Measurements from ENCODE around the gene CHCHD1. TPM values are rescaled to one million over a fixed set of nuclear protein-coding genes. Genes with fewer than 3 reads are reported as not detected.
A peak's percentile ranks its signal among the peaks of the same experiment; 100 is the strongest.

Gene CHCHD1
- total RNA-seq, 4 donors from 2014 or later: 2.6 to 37.4 (median 17.0) TPM

DNA sequence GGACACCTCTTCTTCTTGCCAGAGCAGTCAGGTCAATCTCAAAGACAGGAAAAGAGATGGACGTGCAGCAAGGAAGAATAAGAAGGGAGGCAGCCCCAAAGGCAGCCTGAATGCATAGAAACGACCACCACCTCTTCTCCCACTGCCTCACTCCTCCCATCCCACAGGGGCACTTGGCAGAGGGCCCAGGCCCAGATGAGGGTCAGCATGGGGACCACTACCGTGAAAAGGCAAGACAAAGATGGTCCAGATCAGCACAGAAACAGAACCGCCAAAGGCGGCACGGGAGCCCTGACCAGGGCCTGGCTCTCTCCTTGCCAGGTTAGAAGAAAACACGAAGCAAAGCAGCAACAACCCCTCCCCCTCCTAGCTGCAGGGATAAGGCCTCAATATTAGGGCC lies 31.5 kb downstream of the CHCHD1 start:
- no peaks in the 10 kb centered on the region for H3K9me3 ChIP-seq
- no peak for DNase-seq
- no peak overlapping the region for H3K27ac ChIP-seq
- no peaks in the 10 kb centered on the region for H3K27me3 ChIP-seq
- no peak overlapping the region for H3K4me3 ChIP-seq
- TF ChIP-seq POLR2A (IDR thresholded peaks at IDR 0.05) (no peak), POLR2AphosphoS5 (IDR thresholded peaks at IDR 0.05) (no peak), EP300 (IDR thresholded peaks at IDR 0.05; ENCODE audit: low read depth) (no peak)
- TF ChIP-seq, protein P1, sequence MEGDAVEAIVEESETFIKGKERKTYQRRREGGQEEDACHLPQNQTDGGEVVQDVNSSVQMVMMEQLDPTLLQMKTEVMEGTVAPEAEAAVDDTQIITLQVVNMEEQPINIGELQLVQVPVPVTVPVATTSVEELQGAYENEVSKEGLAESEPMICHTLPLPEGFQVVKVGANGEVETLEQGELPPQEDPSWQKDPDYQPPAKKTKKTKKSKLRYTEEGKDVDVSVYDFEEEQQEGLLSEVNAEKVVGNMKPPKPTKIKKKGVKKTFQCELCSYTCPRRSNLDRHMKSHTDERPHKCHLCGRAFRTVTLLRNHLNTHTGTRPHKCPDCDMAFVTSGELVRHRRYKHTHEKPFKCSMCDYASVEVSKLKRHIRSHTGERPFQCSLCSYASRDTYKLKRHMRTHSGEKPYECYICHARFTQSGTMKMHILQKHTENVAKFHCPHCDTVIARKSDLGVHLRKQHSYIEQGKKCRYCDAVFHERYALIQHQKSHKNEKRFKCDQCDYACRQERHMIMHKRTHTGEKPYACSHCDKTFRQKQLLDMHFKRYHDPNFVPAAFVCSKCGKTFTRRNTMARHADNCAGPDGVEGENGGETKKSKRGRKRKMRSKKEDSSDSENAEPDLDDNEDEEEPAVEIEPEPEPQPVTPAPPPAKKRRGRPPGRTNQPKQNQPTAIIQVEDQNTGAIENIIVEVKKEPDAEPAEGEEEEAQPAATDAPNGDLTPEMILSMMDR (IDR thresholded peaks at IDR 0.05): no peak
- H3K4me1 ChIP-seq: peaks cover 0 to 19% (median 8%) of the 10 kb centered on the region in 4 donors
- H3K36me3 ChIP-seq: peaks cover 0 to 12% (median 3%) of the 10 kb centered on the region in 4 donors
- in situ Hi-C loops (cut with MboI; ENCODE audit: low pct_ligation_motif_present in 1 of 4, low pct_unique_long_range_greater_than_20kb in 1 of 4, low sequenced_read_pairs in 3 of 4) (no loop called here), intact Hi-C loops (cut with DNase I; ENCODE audit: low total_unique reads) (no loop called here)
- WGBS, 2 donors (ENCODE audit: low coverage in 1 of 2): 60 to 84% methylated on average over 1 to 7 of the region's 7 CpGs

DNA sequence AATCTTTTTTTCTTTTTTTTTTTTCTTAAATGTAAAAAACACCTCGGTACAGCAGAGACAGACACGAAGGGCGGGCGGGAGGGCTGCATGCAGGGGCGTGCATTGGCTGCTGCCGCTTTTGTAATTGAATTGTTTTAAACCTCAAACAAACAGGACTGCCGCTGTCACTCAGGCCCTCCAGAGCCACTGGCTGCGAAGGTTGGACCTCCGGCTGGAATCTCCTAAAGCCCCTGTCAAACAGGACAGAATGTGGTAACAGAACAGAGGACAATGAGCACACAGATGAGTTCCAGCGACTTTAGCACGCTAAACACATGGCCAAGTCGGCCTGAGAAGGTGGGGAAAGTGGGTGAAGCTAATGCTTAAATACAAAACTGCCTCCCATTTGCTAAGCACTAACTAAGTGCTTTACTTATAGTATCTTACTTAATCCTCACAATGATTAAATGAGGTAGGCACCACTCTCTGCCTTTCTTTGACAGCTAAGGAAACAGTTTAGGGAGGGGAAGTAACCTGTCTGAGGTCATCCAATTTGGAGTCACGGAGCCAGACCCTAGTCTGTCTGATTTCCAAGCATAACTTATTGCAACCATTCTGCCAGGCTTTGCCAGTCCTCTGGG lies 32.5 kb downstream of the CHCHD1 start:
- intact Hi-C loops (cut with DNase I; ENCODE audit: low total_unique reads): no loop called here
- Histone ChIP-seq H3K27me3 (no peaks in the 10 kb centered on the region), H3K4me3 (no peak overlapping the region), H3K4me1 (peaks cover 0 to 24% (median 13%) of the 10 kb centered on the region in 4 donors), H3K27ac (no peak overlapping the region), H3K9me3 (no peaks in the 10 kb centered on the region), H3K36me3 (peaks cover 0 to 14% (median 3%) of the 10 kb centered on the region in 4 donors)
- TF ChIP-seq, protein P1 (IDR thresholded peaks at IDR 0.05): no peak
- no peak for TF ChIP-seq POLR2AphosphoS5 (IDR thresholded peaks at IDR 0.05)
- no peak for TF ChIP-seq EP300 (IDR thresholded peaks at IDR 0.05; ENCODE audit: low read depth)
- no peak for TF ChIP-seq POLR2A (IDR thresholded peaks at IDR 0.05)
- 87 to 91% methylated on average over 7 to 13 of the region's 13 CpGs for whole genome bisulfite sequencing, 2 donors (ENCODE audit: low coverage in 1 of 2)
- in situ Hi-C loops (cut with MboI; ENCODE audit: low pct_ligation_motif_present in 1 of 4, low pct_unique_long_range_greater_than_20kb in 1 of 4, low sequenced_read_pairs in 3 of 4): no loop called here
- no peak for DNase-seq

DNA sequence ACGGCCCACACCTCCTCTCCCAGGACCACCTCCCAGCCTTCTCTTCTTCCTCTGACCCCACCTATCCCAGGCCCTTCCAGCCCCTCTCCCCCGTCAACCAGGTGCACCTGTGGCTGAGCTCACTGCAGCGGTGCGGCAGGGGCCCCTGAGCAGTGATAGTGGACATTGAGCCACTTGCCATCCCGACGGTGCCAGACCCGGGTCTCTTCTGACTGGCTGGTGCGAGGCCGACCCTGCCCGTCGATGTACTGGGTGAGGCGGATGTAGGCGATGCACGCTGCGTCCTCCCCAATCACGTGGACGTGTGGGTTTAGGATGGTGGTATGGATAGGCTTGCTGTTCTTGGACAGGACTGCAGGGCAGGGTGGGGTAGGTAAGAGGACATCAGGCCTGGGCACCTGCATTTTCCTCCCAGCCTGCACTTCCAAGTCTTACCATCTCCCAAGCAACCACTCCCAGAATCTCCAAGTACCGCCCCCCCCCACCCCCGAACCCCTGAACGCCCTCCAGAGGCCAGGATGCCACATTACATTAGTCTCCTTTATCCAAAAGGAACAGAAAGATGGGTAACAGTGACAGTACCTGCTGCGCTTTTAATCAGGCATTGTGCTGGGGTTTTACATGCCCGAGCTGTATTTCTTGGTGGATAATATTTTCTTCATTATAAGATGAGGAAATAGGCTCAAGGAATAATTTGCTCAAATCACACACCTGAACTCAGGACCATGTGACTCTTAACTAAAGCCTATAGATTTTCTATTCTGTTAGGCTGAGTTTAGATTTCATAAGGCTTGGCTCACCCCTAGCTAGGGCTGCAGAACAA lies 33.3 kb downstream of the CHCHD1 start:
- Histone ChIP-seq H3K27ac (peak overlapping the region; percentile 6 to 22 (median 16)), H3K36me3 (peaks cover 0 to 14% (median 3%) of the 10 kb centered on the region in 4 donors), H3K27me3 (no peaks in the 10 kb centered on the region), H3K4me1 (peaks cover 6 to 24% (median 19%) of the 10 kb centered on the region in 4 donors), H3K9me3 (no peaks in the 10 kb centered on the region), H3K4me3 (no peak overlapping the region)
- DNase-seq: no peak
- in situ Hi-C loops (cut with MboI; ENCODE audit: low pct_ligation_motif_present in 1 of 4, low pct_unique_long_range_greater_than_20kb in 1 of 4, low sequenced_read_pairs in 3 of 4) (no loop called here), intact Hi-C loops (cut with DNase I; ENCODE audit: low total_unique reads) (no loop called here)
- TF ChIP-seq, protein P1 (IDR thresholded peaks at IDR 0.05): peak in 2 of 5 experiments; percentile 25 to 32
- TF ChIP-seq EP300 (IDR thresholded peaks at IDR 0.05; ENCODE audit: low read depth): no peak
- WGBS, 2 donors (ENCODE audit: low coverage in 1 of 2): 86% methylated on average over 22 of the region's 22 CpGs; no CpG with 5 or more reads in 1 of the 2 donors

DNA sequence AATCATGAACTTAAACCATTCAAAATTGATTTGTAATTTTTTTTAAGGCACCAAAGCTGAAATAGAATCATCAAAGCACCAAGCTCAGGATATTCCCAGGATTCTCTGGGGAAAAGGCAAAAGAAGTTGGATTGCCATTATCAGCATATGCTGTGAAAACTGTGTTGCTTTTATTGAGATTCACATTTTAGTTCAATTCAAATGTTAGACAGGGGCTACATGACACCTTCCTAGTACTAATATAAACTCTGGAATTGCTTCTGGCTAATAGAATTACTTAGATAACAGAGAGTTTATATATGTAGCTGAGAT lies 33.8 kb downstream of the CHCHD1 start:
- peak overlapping the region; percentile 6 to 22 (median 16) for H3K27ac ChIP-seq
- no peaks in the 10 kb centered on the region for H3K27me3 ChIP-seq
- TF ChIP-seq POLR2AphosphoS5 (IDR thresholded peaks at IDR 0.05): no peak
- TF ChIP-seq, protein P1 (IDR thresholded peaks at IDR 0.05): no peak
- TF ChIP-seq EP300 (IDR thresholded peaks at IDR 0.05; ENCODE audit: low read depth): no peak
- no peak for TF ChIP-seq POLR2A (IDR thresholded peaks at IDR 0.05)
- peaks cover 0 to 14% (median 3%) of the 10 kb centered on the region in 4 donors for H3K36me3 ChIP-seq
- peaks cover 6 to 19% (median 15%) of the 10 kb centered on the region in 4 donors for H3K4me1 ChIP-seq
- in situ Hi-C loops (cut with MboI; ENCODE audit: low pct_ligation_motif_present in 1 of 4, low pct_unique_long_range_greater_than_20kb in 1 of 4, low sequenced_read_pairs in 3 of 4): no loop called here
- no peaks in the 10 kb centered on the region for H3K9me3 ChIP-seq
- H3K4me3 ChIP-seq: no peak overlapping the region
- intact Hi-C loops (cut with DNase I; ENCODE audit: low total_unique reads): no loop called here
- no peak for DNase-seq
